Measurements from ENCODE around the gene GRM8. TPM values are rescaled to one million over a fixed set of nuclear protein-coding genes. Genes with fewer than 3 reads are reported as not detected.

Gene GRM8
- total RNA-seq, 4 donors from 2014 or later = 0.11 TPM; not detected in 3

DNA sequence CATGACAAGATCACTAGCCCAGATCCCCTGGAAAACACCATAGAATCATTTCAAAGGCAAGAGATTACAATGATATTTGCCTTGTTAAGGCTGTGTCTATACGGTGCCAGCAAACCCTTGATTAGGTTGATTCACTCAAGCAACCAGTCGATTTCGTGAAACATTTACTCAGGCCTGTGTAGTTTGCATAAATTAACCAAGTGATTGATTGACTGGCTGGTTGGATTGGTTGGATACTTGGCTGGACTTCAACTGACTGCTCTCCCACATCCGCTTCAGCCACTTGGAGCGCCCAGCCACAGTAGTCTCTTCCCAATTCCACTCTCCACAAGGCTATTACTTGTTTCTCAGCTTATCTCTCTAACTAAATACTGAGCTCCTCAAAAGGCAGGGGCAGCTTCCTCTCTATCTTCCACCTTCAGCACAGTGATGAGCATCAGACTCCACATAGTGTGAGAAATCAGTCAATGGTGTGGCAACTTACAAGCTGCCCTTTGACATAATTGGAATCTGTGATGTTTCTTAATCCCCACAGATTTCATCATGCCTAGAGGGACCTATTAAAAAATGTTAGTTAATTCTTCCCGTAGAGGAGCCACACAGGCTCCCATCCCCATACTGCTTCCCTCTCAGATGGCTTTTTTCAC, 217.4 kb downstream of the GRM8 start:
- Histone ChIP-seq H3K36me3 (no peaks in the 10 kb centered on the region), H3K9me3 (no peaks in the 10 kb centered on the region), H3K27me3 (peaks cover 0 to 9% (median 0%) of the 10 kb centered on the region in 4 donors), H3K4me3 (no peak overlapping the region), H3K4me1 (no peaks in the 10 kb centered on the region), H3K27ac (replicated peaks in 1 of 4) (no peak overlapping the region)
- TF ChIP-seq EP300 (IDR thresholded peaks at IDR 0.05) = no peak
- TF ChIP-seq POLR2AphosphoS5 (IDR thresholded peaks at IDR 0.05) = no peak
- no peak for TF ChIP-seq POLR2A (IDR thresholded peaks at IDR 0.05; ENCODE audit: low read depth)
- TF ChIP-seq, protein P1, sequence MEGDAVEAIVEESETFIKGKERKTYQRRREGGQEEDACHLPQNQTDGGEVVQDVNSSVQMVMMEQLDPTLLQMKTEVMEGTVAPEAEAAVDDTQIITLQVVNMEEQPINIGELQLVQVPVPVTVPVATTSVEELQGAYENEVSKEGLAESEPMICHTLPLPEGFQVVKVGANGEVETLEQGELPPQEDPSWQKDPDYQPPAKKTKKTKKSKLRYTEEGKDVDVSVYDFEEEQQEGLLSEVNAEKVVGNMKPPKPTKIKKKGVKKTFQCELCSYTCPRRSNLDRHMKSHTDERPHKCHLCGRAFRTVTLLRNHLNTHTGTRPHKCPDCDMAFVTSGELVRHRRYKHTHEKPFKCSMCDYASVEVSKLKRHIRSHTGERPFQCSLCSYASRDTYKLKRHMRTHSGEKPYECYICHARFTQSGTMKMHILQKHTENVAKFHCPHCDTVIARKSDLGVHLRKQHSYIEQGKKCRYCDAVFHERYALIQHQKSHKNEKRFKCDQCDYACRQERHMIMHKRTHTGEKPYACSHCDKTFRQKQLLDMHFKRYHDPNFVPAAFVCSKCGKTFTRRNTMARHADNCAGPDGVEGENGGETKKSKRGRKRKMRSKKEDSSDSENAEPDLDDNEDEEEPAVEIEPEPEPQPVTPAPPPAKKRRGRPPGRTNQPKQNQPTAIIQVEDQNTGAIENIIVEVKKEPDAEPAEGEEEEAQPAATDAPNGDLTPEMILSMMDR (IDR thresholded peaks at IDR 0.05) = no peak
- intact Hi-C loops (cut with DNase I) = no loop called here
- DNase-seq (ENCODE audit: extremely low spot score) = no peak
- WGBS = 86% methylated on average over 6 of the region's 6 CpGs

DNA sequence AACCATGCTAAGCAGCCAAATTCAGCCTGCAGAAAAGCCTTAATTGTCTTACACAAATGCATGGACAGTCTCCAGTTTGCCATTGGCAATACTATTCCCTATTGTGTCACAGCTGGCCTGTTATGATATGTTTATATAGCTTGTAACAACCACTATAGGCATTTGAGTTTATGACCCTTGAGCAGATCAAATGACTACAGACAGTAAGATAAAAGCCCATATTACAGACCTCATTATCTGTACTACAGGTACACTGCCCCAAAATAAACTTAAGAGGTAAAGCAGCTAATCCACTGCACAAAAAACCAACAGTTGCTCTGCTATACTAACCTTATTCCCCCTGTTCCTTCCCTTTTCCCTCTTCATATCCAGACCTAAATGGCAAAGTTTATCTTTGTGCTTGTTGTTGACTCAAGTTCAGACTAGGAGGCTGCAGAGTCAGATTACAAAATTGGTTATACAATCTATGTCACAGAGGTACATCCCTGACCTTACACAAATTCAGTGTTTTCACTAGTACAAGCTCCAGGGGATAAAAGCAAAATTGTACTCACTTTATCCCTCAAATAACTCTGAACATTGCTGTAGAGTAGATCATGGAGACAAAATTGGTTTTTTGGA, 218.4 kb downstream of the GRM8 start:
- H3K9me3 ChIP-seq = no peaks in the 10 kb centered on the region
- no peak overlapping the region for H3K27ac ChIP-seq (replicated peaks in 1 of 4)
- H3K27me3 ChIP-seq = peaks cover 0 to 9% (median 0%) of the 10 kb centered on the region in 4 donors
- TF ChIP-seq POLR2A (IDR thresholded peaks at IDR 0.05; ENCODE audit: low read depth) = no peak
- no peak for TF ChIP-seq EP300 (IDR thresholded peaks at IDR 0.05)
- TF ChIP-seq POLR2AphosphoS5 (IDR thresholded peaks at IDR 0.05) = no peak
- TF ChIP-seq, protein P1 (IDR thresholded peaks at IDR 0.05) = no peak
- no peak for DNase-seq (ENCODE audit: extremely low spot score)
- no peaks in the 10 kb centered on the region for H3K36me3 ChIP-seq
- no peak overlapping the region for H3K4me3 ChIP-seq
- intact Hi-C loops (cut with DNase I) = no loop called here
- H3K4me1 ChIP-seq = no peaks in the 10 kb centered on the region

DNA sequence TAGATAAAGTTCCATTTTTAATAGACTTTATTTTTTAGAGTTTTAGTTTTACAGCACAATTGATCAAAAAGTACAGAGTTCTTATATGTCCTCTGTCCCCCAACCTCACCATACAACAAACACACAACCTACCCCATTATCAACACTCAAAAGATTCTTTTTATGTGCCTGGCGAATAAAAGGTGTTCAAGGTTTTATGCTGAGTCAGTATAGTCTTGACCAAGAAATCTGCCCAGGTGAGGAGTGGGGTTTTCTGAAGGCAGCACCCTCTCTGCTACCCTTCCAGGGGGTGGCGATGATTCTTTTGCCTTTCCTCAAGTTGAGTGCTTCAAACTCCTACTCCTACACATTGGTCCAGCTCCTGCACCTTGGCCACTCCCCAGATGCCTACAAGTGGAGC, 222.9 kb downstream of the GRM8 start:
- no peaks in the 10 kb centered on the region for H3K36me3 ChIP-seq
- intact Hi-C loops (cut with DNase I) = no loop called here
- no peak overlapping the region for H3K4me3 ChIP-seq
- H3K27me3 ChIP-seq = no peaks in the 10 kb centered on the region
- TF ChIP-seq POLR2A (IDR thresholded peaks at IDR 0.05; ENCODE audit: low read depth) (no peak), EP300 (IDR thresholded peaks at IDR 0.05) (no peak), POLR2AphosphoS5 (IDR thresholded peaks at IDR 0.05) (no peak)
- TF ChIP-seq, protein P1 (IDR thresholded peaks at IDR 0.05) = no peak
- peaks cover 0 to 8% (median 0%) of the 10 kb centered on the region in 4 donors for H3K9me3 ChIP-seq
- WGBS = 71% methylated on average over 2 of the region's 2 CpGs
- H3K4me1 ChIP-seq = no peaks in the 10 kb centered on the region
- DNase-seq (ENCODE audit: extremely low spot score) = no peak
- H3K27ac ChIP-seq (replicated peaks in 1 of 4) = no peak overlapping the region

DNA sequence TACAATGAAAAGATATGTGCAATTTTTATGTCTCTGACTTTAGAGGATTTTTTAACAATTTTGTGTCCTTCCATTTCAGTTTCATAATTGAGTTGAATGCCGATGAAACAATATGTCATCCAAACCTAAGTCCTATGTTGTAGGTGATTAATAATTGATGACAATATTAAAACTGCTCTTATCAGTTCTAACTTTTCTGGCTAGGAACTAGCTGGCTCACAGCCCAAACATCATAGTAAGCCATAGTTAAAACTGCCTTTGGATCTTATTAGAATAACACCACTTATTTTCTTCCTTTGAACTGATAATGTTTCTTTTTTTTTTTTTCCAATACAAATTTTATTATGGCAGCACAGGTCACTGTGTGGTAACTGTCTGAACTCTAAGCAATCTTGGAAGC, 230.9 kb downstream of the GRM8 start:
- no peak for DNase-seq (ENCODE audit: extremely low spot score)
- 78% methylated on average over 1 of the region's 1 CpG for WGBS

More for the DNA sequence above, 230.9 kb downstream of the GRM8 start:
- Histone ChIP-seq H3K4me3 (no peak overlapping the region), H3K4me1 (no peaks in the 10 kb centered on the region), H3K36me3 (no peaks in the 10 kb centered on the region), H3K27ac (replicated peaks in 1 of 4) (no peak overlapping the region), H3K27me3 (no peaks in the 10 kb centered on the region), H3K9me3 (peaks cover 0 to 3% (median 0%) of the 10 kb centered on the region in 4 donors)
- intact Hi-C loops (cut with DNase I) = no loop called here
- TF ChIP-seq EP300 (IDR thresholded peaks at IDR 0.05) (no peak), POLR2AphosphoS5 (IDR thresholded peaks at IDR 0.05) (no peak), POLR2A (IDR thresholded peaks at IDR 0.05; ENCODE audit: low read depth) (no peak)
- TF ChIP-seq, protein P1 (IDR thresholded peaks at IDR 0.05) = no peak
